ENCODE measurements around the gene RNF40. TPM values are rescaled to one million over a fixed set of nuclear protein-coding genes. Genes with fewer than 3 reads are reported as not detected.

RNF40 gene
- total RNA-seq, 1 experiment from 2014 or later = 114 TPM

DNA sequence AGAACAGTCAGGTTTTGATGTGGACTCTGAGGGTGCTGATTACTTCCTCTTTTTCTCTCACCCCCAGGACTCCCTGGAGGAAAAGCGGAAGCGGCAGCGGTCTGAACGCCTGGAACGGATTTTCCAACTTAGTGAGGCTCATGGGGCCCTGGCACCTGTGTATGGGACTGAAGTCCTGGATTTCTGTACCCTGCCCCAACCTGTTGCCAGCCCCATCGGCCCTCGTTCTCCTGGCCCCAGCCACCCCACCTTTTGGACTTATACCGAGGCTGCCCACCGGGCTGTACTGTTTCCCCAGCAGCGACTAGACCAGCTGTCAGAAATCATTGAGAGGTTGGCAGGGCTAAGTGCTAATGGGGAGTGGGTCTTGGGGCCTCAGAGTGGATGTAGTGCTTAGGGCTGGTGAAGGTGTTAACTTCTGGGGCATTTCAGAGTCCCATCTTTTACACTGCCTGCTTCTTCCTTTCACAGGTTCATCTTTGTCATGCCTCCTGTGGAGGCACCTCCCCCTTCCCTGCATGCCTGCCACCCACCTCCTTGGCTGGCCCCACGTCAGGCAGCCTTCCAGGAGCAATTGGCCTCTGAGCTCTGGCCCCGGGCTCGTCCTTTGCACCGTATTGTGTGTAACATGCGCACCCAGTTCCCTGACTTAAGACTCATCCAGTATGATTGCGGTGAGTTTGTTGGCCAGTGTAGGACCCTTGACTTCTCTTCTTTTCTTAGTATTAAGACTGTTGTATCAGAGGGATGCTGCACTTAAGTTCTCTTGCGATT is 33.0 kb upstream of the RNF40 start:
- BruUV-seq (replicated peaks) = no TSS peak
- DNase-seq (ENCODE audit: low read depth, low spot score) = no peak
- Histone ChIP-seq H3K9me3 (ENCODE audit: control insufficient read depth, insufficient read depth, low read depth, low read length) (no peaks in the 10 kb centered on the region), H3K4me1 (ENCODE audit: control insufficient read depth, insufficient read depth, low read length) (no peaks in the 10 kb centered on the region), H3K36me3 (ENCODE audit: control insufficient read depth, insufficient read depth, low read length) (peaks cover 23% of the 10 kb centered on the region), H3K4me3 (ENCODE audit: low read depth in 2 of 2, low read length in 2 of 2) (no peak overlapping the region), H3K27ac (ENCODE audit: low read length) (no peak overlapping the region), H3K27me3 (ENCODE audit: control insufficient read depth, insufficient read depth, low read length) (no peaks in the 10 kb centered on the region)
- in situ Hi-C loops (cut with HindIII; ENCODE audit: low pct_unique_long_range_greater_than_20kb, low sequenced_read_pairs) (no loop called here), intact Hi-C loops (cut with micrococcal nuclease; ENCODE audit: unreplicated experiment) (no loop called here)
- ChIA-PET CTCF (no interaction called here), POLR2A (no interaction called here)
- ATAC-seq = no peak
- TF ChIP-seq TCF7L2 (IDR thresholded peaks at IDR 0.05; ENCODE audit: low read depth, low read length) = no peak
- peak; percentile 40; the same call in 1 of the 2 replicates for TF ChIP-seq POLR2AphosphoS5 (IDR thresholded peaks at IDR 0.05; ENCODE audit: low read depth, low read length)

DNA sequence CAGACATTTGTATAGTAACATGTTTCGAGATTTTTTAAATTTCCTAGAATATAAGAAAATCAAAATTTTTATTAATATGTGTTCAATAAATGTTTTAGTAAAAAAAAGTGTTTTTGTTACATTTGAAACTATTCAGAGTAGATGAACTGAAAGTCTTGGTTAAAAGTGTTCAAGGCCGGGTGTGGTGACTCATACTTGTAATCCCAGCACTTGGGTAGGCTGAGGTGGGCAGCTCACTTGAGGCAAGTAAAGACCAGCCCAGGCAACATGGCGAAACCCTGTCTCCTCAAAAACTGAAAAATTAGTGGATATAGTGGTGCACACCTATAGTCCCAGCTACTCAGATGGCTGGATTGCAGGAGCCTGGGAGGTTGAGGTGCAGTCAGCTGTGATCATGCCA is 30.7 kb upstream of the RNF40 start:
- CTCF ChIA-PET = no interaction called here
- in situ Hi-C loops (cut with HindIII; ENCODE audit: low pct_unique_long_range_greater_than_20kb, low sequenced_read_pairs) = no loop called here
- Histone ChIP-seq H3K9me3 (ENCODE audit: control insufficient read depth, insufficient read depth, low read depth, low read length) (no peaks in the 10 kb centered on the region), H3K27me3 (ENCODE audit: control insufficient read depth, insufficient read depth, low read length) (no peaks in the 10 kb centered on the region), H3K4me1 (ENCODE audit: control insufficient read depth, insufficient read depth, low read length) (no peaks in the 10 kb centered on the region), H3K36me3 (ENCODE audit: control insufficient read depth, insufficient read depth, low read length) (peaks cover 21% of the 10 kb centered on the region), H3K27ac (ENCODE audit: low read length) (no peak overlapping the region), H3K4me3 (ENCODE audit: low read depth in 2 of 2, low read length in 2 of 2) (no peak overlapping the region)
- no peak for TF ChIP-seq POLR2AphosphoS5 (IDR thresholded peaks at IDR 0.05; ENCODE audit: low read depth, low read length)
- no peak for TF ChIP-seq SIN3A (IDR thresholded peaks at IDR 0.05; ENCODE audit: borderline replicate concordance, insufficient read depth, low read depth, low read length)
- no peak for TF ChIP-seq TCF7L2 (IDR thresholded peaks at IDR 0.05; ENCODE audit: low read depth, low read length)
- TF ChIP-seq, protein P1, sequence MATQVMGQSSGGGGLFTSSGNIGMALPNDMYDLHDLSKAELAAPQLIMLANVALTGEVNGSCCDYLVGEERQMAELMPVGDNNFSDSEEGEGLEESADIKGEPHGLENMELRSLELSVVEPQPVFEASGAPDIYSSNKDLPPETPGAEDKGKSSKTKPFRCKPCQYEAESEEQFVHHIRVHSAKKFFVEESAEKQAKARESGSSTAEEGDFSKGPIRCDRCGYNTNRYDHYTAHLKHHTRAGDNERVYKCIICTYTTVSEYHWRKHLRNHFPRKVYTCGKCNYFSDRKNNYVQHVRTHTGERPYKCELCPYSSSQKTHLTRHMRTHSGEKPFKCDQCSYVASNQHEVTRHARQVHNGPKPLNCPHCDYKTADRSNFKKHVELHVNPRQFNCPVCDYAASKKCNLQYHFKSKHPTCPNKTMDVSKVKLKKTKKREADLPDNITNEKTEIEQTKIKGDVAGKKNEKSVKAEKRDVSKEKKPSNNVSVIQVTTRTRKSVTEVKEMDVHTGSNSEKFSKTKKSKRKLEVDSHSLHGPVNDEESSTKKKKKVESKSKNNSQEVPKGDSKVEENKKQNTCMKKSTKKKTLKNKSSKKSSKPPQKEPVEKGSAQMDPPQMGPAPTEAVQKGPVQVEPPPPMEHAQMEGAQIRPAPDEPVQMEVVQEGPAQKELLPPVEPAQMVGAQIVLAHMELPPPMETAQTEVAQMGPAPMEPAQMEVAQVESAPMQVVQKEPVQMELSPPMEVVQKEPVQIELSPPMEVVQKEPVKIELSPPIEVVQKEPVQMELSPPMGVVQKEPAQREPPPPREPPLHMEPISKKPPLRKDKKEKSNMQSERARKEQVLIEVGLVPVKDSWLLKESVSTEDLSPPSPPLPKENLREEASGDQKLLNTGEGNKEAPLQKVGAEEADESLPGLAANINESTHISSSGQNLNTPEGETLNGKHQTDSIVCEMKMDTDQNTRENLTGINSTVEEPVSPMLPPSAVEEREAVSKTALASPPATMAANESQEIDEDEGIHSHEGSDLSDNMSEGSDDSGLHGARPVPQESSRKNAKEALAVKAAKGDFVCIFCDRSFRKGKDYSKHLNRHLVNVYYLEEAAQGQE (IDR thresholded peaks at IDR 0.05; ENCODE audit: insufficient read depth in 1 of 2, low read depth in 2 of 2, low read length in 1 of 2) = no peak
- TF ChIP-seq, protein P2, sequence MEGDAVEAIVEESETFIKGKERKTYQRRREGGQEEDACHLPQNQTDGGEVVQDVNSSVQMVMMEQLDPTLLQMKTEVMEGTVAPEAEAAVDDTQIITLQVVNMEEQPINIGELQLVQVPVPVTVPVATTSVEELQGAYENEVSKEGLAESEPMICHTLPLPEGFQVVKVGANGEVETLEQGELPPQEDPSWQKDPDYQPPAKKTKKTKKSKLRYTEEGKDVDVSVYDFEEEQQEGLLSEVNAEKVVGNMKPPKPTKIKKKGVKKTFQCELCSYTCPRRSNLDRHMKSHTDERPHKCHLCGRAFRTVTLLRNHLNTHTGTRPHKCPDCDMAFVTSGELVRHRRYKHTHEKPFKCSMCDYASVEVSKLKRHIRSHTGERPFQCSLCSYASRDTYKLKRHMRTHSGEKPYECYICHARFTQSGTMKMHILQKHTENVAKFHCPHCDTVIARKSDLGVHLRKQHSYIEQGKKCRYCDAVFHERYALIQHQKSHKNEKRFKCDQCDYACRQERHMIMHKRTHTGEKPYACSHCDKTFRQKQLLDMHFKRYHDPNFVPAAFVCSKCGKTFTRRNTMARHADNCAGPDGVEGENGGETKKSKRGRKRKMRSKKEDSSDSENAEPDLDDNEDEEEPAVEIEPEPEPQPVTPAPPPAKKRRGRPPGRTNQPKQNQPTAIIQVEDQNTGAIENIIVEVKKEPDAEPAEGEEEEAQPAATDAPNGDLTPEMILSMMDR (IDR thresholded peaks at IDR 0.05) = no peak
- no peak for DNase-seq (ENCODE audit: low read depth, low spot score)
- no TSS peak for BruUV-seq (replicated peaks)
- no peak for ATAC-seq
- POLR2A ChIA-PET = no interaction called here
- intact Hi-C loops (cut with micrococcal nuclease; ENCODE audit: unreplicated experiment) = no loop called here
